ENCODE measurements around the gene KCNK7.
A peak's percentile ranks its signal among the peaks of the same experiment; 100 is the strongest.
"Not testable (repeated sequence)": the region's sequence is repeated elsewhere in the genome, so short reads cannot be mapped to it uniquely, and the experiment has no call there.

The KCNK7 gene

GRCh38 chr11:65572356-65573051 is 23.1 kb downstream of the KCNK7 start, which contains the start of gene FAM89B:
Gene FAM89B (plus strand): TSS chr11:65572538. CDS start chr11:65572670, 132 bp downstream.
- DNase-seq = peak; percentile 91 to 92
- TF ChIP-seq POLR2A (IDR thresholded peaks at IDR 0.05; ENCODE audit: low read length) (peak; percentile 66), GATA1 (IDR thresholded peaks at IDR 0.05; ENCODE audit: low read depth, low read length) (no peak)

- peak; percentile 69 to 77 for DNase-seq
These were observed 23.7 kb downstream of the KCNK7 start for GRCh38 chr11:65571940-65572339.

GRCh38 chr11:65571420-65571819 is 24.2 kb downstream of the KCNK7 start:
- no peak for DNase-seq
- TF ChIP-seq POLR2A (IDR thresholded peaks at IDR 0.05; ENCODE audit: low read length) (no peak), GATA1 (IDR thresholded peaks at IDR 0.05; ENCODE audit: low read depth, low read length) (no peak)

More at GRCh38 chr11:65571940-65572339, 23.7 kb downstream of the KCNK7 start:
- TF ChIP-seq GATA1 (IDR thresholded peaks at IDR 0.05; ENCODE audit: low read depth, low read length) (no peak), POLR2A (IDR thresholded peaks at IDR 0.05; ENCODE audit: low read length) (no peak)

- peak; percentile 98 for DNase-seq
- no peak for TF ChIP-seq GATA1 (IDR thresholded peaks at IDR 0.05; ENCODE audit: low read depth, low read length)
- peak; percentile 90 for TF ChIP-seq POLR2A (IDR thresholded peaks at IDR 0.05; ENCODE audit: low read length)
These were observed 25.4 kb downstream of the KCNK7 start, which contains the start of gene ZNRD2 for GRCh38 chr11:65569973-65570918. Gene ZNRD2 (plus strand): TSS chr11:65570477. CDS start chr11:65570492, 15 bp downstream.

GRCh38 chr11:65569164-65569972 is 26.2 kb downstream of the KCNK7 start:
- no peak for DNase-seq
- no peak for TF ChIP-seq GATA1 (IDR thresholded peaks at IDR 0.05; ENCODE audit: low read depth, low read length)
- TF ChIP-seq POLR2A (IDR thresholded peaks at IDR 0.05; ENCODE audit: low read length) = no peak

- no peak for DNase-seq
These were observed 29.8 kb downstream of the KCNK7 start for GRCh38 chr11:65565624-65566453.

DNA sequence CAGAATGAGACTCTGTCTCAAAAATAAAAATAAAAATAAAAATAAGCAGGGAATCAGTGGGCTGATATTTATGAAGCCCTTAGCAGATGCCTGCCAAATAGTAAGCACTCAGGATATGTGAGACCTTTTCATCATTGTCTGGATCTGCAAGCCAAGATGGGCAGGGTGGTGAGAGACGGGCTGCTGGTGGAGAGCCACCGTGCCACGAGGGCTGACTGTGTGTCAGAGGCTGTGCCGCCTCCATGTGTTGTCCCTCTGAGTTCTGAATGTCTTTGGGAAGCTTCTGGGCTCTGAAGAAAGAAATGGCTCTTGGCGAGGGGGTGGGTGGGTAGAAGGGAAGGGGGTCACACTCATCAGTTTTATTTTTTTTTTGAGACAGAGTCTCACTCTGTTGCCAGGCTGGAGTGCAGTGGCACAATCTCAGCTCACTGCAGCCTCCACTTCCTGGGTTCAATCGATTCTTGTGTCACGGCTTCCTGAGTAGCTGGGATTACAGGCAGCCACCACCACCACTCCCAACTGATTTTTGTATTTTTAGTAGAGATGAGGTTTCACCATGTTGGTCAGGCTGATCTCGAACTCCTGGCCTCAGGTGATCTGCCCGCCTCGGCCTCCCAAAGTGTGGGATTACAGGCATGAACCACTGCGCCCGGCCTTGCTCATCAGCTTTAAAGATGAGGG is 30.6 kb downstream of the KCNK7 start:
- not testable (repeated sequence) for DNase-seq

More at GRCh38 chr11:65565624-65566453, 29.8 kb downstream of the KCNK7 start:
- TF ChIP-seq GATA1 (IDR thresholded peaks at IDR 0.05; ENCODE audit: low read depth, low read length) = no peak
- TF ChIP-seq POLR2A (IDR thresholded peaks at IDR 0.05; ENCODE audit: low read length) = no peak

DNA sequence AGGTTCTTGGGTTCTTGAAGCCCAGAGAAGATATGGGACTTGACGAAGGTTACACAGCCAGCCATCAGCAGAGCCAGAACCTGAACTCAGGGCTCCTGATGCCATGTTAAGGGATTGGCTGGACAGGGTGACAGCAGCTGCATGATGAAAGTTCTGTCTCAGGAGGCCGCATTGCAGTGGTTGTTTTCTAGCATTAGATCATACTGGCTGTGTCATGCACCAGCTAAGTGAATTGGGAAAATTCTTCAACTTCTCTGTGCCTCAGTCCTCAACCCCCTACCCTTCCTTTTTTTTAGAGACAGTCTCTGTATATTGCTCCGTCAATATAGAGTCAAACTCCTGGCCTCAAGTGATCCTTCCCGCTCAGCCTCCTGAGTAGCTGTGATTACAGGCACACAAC is 32.0 kb downstream of the KCNK7 start:
- DNase-seq = no peak
- no peak for TF ChIP-seq GATA1 (IDR thresholded peaks at IDR 0.05; ENCODE audit: low read depth, low read length)
- no peak for TF ChIP-seq POLR2A (IDR thresholded peaks at IDR 0.05; ENCODE audit: low read length)

DNA sequence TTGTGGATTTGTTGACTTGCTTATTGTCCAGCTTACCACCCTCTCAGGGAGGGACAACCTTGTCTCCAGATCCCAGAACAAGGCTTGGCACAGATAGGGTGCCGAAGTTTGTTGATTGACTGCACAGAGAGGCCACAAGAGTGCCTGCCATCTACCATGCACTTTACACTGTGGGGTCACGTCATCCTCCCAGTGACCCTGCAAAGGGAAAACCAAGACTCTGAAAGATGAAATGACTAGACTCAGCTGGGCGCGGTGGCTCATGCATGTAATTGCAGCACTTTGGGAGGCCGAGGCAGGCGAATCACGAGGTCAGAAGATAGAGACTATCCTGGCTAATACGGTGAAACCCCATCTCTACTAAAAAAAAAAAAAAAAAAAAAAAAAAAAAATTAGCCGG is 32.8 kb downstream of the KCNK7 start:
- DNase-seq = no peak
- TF ChIP-seq GATA1 (IDR thresholded peaks at IDR 0.05; ENCODE audit: low read depth, low read length) = no peak
- TF ChIP-seq POLR2A (IDR thresholded peaks at IDR 0.05; ENCODE audit: low read length) = no peak

DNA sequence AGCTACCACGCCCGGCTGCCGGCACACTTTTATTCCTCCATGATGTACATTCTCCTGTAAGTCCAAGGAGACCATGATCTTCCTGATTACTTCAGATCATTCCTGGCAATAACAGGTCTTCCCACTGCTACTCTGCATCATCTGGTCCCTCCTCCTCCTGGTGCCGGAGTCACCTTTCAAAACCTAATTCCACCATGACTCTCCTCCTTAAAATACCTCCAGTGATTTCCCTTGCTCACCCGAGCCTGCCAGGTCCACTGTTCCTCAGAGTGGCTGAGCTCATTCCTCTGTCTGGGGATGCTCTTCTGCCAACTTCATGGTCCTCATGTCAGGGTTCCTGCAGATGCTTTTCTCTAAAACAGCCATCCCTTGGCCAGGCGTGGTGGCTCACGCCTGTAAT is 33.6 kb downstream of the KCNK7 start:
- no peak for DNase-seq
- no peak for TF ChIP-seq GATA1 (IDR thresholded peaks at IDR 0.05; ENCODE audit: low read depth, low read length)
- TF ChIP-seq POLR2A (IDR thresholded peaks at IDR 0.05; ENCODE audit: low read length) = no peak

DNA sequence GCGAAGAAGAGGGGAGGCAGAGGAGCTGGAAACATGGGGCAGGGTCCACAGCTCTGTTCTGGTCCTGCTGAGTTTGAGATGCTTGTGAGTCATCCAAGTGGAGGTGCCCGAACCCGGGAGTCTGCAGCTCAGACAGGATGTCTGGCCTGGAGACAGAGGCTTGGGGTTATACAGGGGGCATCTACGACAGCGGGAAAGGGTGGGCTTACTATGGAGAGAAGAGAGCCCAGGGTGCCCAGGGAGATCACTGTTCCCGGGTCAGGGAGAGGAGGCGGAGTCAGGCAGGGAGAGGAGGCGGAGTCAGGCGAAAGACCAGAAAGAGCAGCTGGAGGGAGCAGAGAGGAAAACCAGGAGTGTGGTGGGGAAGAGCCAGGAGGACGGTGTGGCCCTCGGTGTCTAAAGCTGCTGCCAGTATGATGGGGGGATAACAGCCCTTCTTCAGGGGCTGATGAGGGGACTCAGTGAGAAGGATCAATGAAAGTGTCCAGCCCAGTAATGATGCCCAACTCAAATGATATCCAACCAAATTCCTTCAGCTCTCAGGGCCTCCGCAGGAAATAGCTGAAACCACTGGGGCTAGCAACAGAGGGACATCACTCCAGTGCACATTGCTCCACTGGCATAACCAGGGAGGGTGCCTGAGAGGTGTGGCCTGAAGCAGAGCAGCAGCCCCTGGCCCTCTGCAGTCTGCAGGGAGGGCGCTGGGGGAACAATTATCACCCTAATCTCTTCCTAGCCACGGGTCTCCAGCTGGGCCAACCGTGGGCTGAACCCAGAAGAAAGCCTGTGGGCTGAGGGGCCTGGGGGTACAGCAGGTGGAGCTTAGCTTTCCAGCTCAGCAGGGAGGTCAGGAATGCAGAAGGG is 34.8 kb downstream of the KCNK7 start:
- TF ChIP-seq POLR2A (IDR thresholded peaks at IDR 0.05; ENCODE audit: low read length) (no peak), GATA1 (IDR thresholded peaks at IDR 0.05; ENCODE audit: low read depth, low read length) (no peak)
- DNase-seq = no peak

Data from erythroblast (primary cell).